GM23248 (cell line): Measurements from ENCODE around the gene GCGR.

Experiments
- EZH2 ChIP-seq: fragments of 200-600 bp; sonication (generic); IDR thresholded peaks from 2 replicates; pipeline ENCODE4 v1.6.1; 2018; ENCODE audit warnings: antibody characterized with exemption, mild to moderate bottlenecking; ENCODE audit not compliant: insufficient read depth, poor library complexity, severe bottlenecking
- EZH2phosphoT487 ChIP-seq: fragments of 200-600 bp; sonication (generic); IDR thresholded peaks from 2 replicates; pipeline ENCODE4 v1.6.1; 2018; ENCODE audit warnings: antibody characterized with exemption, moderate library complexity, mild to moderate bottlenecking, low read depth; ENCODE audit not compliant: insufficient read depth

GRCh38 chr17:81794074-81794476, 9.9 kb upstream of the GCGR start:
- TF ChIP-seq EZH2 (no peak), EZH2phosphoT487 (no peak)
